HG03045 (cell line): ENCODE data around the gene FHIT.

Source experiments
- ATAC-seq: cut with Tn5 transposase; IDR thresholded peaks from one replicate; pipeline ENCODE4 v1.9.1; 2021; ENCODE audit warnings: mild to moderate bottlenecking, moderate library complexity; ENCODE audit not compliant: unreplicated experiment

FHIT gene

DNA sequence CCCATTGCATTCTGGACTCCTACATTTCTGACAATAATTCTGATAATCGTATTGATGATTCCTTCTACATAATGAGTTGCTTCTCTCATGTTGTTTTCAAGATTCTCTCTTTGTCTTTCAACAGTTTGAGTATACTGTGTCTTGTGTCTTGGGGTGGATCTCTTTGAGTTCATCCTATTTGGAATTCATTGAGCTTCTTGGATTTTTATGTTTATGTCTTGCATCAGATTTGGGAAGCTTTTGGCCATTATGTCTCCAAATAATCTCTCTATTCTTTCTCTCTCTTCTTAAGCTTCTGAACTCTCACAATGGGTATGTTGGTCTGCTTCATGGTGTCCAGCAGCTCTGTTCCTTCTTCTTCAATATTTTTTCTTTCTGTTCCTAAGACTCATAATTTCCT lies 592.2 kb downstream of the FHIT start:
- no peak for ATAC-seq

DNA sequence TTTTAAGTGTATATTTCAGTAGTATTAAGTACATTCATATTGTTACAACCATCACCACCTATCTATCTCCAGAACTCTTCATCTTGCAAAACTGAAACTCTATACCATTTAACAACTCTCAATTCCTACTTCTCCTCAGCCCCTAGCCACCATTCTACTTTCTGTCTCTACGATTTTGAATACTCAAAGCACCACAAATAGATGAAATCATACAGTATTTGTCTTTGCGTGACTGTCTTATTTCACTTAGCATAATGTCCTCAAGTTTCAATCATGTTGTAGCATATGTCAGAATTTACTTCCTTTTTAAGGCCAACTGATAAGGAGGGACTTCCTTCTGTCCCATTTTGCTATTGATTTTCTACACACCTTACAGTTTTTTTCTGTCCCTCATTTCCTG lies 593.3 kb downstream of the FHIT start:
- peak; percentile 83 for ATAC-seq

DNA sequence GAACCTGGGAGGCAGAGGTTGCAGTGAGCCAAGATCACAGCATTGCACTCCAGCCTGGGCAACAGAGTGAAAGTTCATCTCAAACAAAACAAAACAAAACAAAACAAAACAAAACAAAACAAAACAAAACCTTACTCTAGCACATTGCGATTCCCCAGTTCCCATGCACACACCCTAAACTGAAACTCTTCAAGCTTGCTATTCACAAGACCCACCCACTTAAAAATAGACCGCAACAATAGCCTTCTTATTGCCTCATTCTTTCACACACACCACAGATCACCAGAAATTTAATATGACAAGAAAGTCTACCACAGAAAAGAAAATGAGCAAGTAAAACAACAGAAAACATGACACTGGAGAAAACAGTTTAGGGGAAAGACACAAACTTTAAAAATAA lies 598.4 kb downstream of the FHIT start:
- ATAC-seq, result no peak

DNA sequence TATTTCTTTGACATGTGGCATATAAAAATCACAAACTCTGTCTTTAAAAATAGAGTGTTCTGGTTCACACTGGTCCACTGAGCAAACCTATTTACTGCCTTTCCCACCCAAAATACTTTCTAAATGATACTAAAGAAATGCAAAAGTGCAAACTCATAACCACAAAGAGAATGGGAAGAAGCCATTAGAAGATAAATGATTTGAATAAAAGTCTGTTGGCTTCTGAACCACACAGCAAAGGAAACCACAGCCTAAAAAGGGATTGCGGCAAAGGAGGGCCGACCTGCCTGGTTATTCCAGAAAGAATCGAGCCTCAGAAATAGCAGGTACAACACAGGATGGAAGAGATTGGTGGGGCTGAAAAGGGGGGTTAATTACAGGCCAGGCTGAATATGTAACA lies 599.5 kb downstream of the FHIT start:
- ATAC-seq, result no peak

DNA sequence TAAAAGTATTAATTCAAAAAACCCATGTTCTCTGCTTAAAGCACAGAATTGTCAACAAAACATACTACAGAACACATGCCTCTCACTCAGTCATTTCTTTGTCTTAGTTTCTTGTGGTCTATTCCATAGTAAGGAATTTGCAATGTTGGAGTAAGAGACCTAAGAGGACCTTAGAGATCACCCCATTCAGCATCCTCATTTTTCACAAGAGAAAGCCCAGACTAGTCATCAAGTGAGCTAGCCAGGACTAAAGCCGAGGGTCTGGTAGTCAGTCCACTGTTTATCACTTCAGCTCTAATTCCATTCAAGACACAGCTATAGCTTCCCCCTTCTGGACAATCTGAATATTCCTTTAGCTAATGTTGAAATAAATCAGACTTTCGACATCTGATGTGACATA lies 601.1 kb downstream of the FHIT start:
- no peak for ATAC-seq

DNA sequence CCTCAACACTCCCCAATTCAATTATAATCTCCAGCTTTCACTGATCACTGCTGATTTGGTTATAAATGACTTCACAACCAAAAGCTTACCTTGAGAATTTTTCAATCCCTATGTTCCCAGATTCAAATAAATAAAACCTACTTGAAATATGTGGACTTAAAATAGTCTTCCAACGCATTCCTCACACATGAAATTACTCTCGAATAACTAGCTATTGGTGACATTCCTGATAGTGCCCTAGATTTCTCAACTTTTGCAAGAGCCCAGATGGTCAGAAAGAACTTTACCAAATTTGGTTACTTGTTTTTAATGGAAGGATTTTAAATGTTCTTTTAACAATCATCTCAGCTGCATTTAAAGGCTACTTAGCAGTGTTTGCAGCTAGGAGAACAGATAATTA lies 605.5 kb downstream of the FHIT start:
- no peak for ATAC-seq

DNA sequence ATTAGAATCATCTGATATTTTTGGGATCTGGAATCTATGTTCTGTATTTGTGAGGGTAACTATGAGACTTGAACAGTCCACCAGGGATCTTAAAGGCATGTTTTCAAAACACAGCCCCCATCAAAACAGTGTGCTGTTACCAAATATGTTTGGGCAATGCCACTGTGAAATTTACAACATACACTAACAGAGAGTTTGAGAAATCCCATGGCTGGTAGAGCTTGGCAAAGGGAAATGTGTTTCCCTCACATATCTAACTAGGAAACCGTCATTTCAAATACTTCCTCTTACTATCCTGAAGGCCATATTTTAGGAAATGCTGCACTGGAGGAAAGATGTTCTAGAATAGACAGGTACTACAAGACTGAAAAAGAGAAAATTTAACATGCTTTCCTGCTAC lies 607.4 kb downstream of the FHIT start:
- no peak for ATAC-seq

DNA sequence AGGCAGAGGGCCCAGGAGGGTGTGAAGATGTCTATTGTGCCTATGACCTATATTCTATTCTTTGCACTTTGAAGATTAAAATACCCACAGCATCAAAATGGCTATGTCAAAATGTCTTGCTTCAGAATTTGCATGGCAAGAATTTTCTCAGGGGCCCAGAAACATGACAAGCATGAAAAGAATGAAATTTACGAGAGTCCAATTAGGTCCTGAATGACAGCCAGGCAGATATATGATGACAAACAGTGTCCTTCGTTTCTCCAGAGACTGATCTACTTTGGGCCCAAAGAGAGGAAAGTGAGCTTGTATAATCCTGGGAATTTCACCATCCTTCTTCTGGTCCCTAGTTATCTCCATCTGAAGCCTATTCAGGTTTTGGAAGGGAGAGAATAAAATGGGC lies 609.9 kb downstream of the FHIT start:
- no peak for ATAC-seq

DNA sequence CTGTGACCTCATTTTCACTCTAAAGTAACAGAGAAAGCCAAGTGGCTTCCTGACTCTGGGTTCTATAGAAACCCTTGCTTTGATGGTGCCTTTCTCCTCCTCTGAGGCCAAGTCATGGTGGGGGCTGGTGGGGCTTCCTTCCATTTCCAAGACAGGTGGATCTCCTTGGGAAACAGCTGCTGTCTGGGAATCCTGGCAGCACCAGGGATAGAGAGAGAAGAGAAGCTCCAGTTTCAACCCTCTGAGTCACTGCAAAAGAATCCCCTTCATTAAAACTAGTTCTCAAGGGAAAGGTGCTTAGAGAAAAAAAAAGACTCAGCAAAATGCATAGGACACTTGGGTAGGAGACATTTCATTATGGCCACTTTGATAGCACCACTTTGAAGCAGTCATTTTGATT lies 614.4 kb downstream of the FHIT start:
- ATAC-seq, result no peak

DNA sequence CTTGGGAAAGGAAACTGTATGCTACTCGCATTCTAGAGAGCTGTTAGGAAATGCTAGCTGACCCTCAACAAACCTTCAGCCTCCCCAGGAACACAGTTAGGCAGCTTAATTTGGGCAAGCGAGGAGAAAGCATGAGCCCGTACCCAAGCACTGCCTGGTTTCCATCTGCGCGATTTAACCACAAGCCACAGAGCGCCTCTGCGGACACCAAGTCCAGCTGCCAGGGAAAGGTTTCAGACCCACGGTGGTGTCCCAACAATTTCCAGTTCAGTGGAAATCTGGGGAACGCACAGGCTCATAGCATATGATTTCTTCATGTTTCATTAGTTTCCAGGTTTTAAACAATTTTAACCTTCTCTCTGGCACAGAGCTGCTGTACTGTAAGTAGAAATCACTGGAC lies 617.6 kb downstream of the FHIT start:
- ATAC-seq, result no peak

DNA sequence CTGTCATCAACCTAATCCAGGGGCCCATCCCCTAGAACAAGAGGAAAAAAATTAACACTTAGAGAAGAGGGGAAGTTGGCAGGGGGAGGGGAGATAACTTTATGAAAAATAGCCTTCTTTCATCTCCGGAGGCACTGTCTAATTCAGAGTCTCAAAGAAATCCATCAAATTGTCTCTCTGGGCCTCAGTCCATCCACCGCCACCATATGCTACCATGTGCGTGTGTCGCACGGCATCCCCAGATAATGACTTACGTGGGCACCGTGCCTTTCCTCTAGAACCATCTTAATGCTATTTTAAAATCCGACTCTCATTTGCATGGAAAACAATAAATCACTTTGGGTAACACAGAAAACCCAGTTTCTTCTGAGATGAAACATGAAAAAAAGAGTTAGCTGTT lies 619.7 kb downstream of the FHIT start:
- no peak for ATAC-seq

DNA sequence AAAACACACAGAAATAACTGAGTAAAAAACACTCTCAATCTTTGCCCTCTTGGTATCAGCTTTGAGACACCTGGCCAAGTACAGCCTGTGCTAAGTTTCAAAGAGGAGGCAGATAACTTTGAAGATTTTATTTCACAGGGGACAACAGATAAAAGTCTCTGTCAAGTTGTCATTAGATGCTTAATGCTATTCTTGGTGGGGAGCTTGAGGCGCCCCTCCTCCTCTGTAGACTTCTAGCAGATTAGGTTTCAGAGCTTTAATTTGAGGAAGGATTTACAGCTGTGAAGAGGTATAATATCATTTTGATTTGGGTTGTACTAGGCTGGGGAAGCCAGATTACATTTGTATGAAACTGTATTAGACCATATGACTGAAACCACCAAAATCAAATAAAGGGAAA lies 620.3 kb downstream of the FHIT start:
- ATAC-seq, result no peak

DNA sequence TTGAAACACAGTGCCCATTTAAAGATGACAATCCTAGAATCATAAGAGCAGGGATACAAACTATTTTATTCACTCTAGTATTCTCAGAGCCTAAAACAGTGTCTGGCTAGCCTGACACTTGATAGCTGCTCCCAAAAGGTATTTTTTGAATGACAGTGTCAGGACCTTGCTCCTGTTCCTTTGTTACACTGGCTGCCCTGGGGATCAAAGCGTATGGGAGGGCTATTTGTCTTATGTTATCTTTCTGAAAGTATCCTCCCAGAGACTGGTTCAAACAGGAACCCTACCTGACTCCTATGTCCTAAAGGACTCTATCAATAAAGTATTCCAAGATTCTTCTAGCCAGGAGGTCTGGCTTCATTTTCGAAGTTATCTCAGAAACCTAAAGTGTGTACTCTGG lies 621.4 kb downstream of the FHIT start:
- no peak for ATAC-seq

DNA sequence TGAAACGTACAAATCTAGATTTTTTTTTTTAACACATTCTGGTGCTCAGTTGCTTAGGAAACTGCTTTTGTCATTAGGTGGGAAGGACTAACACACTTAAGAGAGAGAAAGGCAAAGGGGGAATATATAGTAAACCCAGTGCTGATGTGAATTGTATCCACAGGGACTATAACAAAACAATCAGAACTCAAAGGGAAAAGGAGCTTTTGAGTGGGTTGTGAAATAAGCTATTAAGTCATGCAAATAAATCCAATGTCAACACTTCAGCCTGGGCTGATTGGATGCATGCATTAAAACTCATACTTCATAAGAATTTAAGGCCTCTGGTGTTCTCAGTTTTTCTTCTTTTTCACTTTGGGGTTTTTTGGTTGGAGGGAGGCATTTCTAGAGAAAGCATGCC lies 628.9 kb downstream of the FHIT start:
- no peak for ATAC-seq

DNA sequence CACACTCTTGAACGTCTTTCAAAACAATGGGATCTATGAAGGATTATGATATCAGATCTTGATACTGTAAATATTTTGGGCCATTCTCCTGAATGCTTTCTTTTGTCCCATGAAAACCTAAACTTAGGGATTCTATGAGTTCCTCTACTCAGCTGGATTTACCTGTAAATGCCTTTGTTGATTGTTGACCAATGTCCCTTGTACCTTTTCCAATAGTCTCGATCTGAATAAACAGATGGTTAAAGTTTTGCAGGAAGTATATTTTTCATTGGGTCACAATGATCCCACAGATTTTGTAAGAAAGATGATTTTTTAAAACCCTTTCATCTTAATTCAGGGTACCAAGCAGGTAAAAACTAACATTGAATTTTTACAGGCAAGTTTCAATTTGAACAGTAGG lies 634.1 kb downstream of the FHIT start:
- ATAC-seq, result no peak

DNA sequence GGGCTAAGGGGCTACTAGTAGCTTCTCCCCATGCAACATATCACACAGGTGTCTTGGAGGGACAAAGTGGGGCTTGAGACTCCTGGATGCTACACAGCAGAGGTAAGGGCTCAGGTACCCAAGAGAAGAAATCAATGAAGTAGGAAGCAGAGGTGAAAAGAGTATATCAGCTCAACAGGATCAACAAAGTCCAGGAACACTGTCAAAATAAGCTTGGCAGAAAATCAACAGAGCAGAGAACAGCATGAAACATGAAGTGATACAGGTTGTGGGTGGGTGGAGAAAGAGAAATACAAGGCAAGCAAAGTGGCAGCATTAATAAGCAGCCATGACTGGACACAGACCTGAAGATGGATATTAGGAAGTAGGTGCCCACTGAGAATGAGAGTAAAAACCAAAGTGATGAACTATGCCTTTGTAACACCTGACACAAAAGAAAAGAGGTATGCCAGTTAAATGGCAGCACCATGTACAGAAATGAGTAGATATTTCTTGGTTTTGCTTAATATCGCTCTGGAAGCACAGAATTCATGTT lies 637.4 kb downstream of the FHIT start:
- no peak for ATAC-seq

DNA sequence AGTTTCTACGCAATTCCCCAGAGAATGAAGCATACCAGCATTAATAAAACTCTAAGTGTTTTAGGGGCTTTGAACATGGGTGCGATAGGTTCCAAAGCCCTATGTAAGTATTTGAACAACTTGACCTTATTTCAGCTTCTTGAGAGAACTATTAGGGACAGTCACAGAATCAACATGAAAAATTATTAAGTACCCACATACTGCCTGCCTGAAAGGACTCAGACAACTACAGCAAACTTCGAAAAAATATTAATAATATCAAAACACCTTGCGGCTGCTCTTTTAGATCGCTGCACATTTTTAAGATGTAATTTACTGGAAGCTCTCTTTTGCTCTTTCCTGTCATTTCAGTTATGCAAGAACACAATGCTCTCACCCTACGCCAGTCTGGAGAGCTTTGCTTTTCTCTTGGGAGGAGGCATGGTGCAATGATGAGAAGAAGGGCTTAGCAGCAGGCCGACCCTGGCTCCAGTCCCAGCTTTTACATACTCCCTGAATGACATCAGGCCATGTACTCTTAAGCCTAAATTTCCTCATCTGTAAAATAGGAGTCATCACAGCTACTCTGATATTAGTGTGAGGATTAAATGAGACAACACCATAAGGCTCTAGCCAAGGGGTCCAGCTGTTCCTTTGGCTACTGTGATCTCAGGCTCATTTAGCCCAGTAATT lies 640.7 kb downstream of the FHIT start:
- no peak for ATAC-seq

DNA sequence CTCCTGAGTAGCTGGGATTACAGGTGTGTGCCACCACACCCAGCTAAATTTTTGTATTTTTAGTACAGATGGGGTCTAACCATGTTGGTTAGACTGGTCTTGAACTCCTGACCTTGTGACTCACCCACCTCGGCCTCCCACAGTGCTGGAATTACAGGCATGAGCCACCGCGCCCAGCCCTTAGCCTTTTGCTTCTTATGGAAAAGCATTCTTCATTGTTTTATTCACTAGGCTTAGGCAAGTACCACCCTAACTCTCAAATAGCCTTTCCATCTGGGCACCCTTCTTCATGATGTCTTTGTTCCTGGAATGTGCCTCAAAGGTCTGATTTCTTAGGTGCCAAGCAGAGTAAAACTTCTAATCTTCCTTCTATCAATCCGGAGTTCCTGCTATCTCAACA lies 641.8 kb downstream of the FHIT start:
- ATAC-seq, result no peak

DNA sequence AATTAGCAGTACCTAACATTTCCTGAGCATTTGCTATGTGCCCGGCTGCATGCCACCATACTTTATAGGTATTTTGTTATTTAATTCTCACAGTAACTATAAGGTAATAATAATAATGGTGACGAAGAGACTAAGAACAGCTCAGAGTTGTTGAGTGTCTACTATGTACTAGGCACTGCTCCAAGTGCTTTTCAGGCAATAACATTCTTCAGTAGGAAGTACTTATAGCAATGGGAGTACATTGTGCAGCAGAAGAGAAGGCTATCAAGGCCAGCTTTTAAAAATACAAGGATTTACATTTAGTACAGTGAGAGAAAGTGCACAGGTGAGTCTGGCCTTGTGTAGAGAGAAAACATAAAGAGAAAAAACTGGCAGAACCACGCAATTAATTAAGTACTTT lies 647.4 kb downstream of the FHIT start:
- ATAC-seq, result no peak

DNA sequence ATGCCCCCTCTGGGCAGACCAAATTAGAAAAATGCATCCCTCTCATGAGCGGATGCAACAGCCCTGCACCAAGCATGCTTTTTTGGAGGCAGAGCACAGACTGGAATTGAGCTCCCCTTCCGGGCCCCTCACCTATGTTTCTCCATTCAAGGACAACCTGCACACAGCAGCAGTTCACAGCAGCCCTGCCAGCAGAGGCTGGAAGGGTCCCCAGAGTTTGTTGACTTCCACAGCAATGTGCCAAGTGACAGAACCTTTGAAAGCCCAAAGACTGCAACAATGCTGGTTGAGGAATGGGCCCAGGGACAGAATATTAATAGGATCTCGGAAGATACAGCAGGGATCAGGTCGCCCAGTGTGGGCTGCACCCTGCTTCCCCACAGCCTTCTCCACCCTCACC lies 650.4 kb downstream of the FHIT start:
- no peak for ATAC-seq

DNA sequence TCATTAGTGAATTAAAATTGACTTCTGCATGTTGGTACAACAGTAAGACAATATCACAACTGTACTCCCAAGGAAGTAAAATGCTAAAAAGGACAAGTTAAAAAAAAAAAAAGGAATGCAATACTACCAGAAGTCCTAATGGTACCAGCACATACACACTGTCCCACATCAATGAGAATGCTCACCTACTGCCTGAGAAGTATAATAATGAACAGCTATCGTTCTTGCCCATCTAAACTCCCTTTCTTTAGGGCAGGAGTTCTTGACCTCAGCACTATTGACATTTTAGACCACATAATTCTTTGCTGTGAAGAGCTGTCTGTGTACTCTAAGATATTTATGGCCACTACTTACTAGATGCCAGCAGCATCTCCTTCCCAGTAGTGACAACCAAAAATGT lies 651.7 kb downstream of the FHIT start:
- ATAC-seq, result no peak

DNA sequence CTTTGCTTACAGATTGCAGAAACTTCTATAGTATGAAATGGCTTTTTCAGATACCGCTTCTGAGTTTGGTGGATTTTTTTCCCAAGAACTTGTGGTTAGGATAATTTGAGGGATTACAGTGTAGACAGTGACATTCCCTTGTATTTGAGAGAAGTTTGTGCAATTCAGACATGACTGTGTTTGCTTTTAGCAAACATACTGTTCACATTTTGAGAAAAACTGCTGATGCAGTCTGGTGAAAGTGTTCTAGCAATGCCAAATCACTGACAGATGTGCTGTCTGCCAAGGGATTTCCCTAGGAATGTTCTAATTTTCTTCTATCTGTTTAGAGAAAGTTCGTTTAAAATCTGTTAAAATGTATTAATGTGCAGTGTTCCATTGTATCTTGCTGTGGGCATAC lies 652.6 kb downstream of the FHIT start:
- no peak for ATAC-seq

DNA sequence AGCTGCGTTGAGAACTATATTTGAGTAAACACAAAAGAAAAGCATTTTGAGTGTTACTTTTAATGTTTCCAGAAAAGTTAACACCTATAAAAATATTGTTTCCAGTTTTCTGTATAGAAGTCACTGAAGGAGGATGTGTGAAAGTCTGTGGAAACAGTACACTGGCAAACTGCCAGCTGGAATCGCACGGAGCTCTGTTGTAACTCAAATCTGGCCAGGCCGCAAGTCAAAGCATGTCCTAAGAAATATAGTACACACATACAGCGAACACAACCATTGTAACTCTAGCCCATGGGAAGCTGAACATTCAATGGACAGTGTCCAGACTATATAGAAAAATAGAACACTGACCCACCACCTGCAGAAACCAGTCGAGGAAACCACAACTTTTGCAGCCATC lies 657.2 kb downstream of the FHIT start:
- no peak for ATAC-seq
